HG03060 (cell line): ENCODE data around the gene EFNA2.
A peak's percentile ranks its signal among the peaks of the same experiment; 100 is the strongest.

ENCODE experiments used
- ATAC-seq: cut with Tn5 transposase; IDR thresholded peaks from one replicate; pipeline ENCODE4 v1.9.1; 2021; ENCODE audit warnings: low read depth, moderate number of reproducible peaks; ENCODE audit not compliant: unreplicated experiment

The EFNA2 gene

GRCh38 chr19:1259876-1260748 is 25.6 kb upstream of the EFNA2 start:
- no peak for ATAC-seq

DNA sequence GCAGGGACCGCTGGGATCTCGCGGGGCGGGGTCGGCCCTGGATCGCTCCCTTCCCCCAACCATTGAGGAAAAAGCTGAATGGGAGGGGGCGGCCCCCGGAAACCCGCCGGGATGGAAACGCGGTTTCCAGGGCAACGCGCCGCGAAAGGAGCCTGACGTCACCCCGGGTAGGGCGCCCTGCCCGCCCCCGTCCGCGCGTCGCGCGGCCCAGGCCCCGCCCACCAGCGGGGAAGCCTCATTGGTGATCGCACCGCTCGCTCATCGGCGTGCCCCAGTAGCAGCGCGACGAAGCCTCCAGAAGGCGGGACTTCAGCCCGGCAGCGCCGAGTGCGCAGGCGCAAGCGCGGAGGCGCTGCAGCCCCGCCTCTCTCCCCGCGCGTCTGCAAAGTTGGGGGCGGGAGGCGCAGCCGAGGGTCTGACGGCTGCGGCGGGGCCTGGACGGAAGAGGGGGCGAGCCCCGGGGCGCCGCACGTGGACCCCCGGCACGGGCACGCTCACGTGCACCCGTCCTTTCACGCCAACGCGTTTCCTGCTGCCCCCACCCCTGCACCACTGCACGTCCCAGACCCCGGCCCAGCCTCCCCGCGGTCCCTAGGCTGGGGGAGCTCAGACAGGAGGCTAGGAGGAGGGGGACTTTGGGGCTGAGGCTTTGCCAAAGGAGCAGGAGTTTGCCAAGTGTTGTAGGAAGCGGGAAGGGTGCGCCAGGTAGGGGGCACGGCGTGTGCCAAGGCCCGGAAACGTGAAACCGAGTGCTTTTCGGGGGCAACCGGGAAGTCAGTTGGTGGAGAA is 24.7 kb upstream of the EFNA2 start:
- ATAC-seq: no peak

DNA sequence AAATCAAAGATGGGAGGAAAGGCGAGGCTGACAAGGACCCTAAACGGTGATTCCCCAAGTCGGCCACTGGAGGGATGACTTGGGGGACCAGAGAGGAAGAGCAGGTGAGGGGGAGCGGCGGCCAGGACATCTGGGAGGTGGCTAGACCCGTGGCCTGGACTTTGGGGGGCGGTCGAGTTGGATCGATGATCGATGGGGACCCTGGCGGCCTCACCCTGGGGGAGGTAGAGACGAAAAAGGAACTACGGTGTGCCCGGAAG is 24.2 kb upstream of the EFNA2 start:
- no peak for ATAC-seq

- ATAC-seq: no peak
Observed at GRCh38 chr19:1261798-1262622, 23.7 kb upstream of the EFNA2 start.

DNA sequence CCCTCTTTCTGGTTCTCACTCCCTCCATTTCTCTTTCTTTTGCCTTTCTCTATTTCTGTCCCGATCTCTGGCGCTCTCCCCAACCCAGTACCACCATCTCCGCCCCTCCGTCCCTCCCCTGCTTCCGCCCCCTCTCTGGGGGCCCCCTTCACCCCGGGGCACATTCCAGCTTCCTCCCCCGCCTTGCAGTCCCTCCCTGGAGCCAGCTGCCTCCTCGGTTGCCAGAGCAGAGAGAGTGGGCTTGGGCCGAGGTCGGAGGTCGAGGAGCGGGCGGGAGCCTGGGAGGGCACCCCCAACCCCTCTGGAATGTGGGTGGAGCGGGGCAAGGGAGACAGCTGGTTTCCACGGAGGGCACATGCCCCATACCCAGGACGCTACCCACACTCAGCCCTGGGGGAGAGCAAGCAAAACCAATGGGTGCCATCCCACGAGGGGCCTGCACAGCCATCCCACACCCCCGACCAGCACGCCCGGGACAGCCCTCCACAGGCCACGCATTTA is 23.0 kb upstream of the EFNA2 start:
- no peak for ATAC-seq

DNA sequence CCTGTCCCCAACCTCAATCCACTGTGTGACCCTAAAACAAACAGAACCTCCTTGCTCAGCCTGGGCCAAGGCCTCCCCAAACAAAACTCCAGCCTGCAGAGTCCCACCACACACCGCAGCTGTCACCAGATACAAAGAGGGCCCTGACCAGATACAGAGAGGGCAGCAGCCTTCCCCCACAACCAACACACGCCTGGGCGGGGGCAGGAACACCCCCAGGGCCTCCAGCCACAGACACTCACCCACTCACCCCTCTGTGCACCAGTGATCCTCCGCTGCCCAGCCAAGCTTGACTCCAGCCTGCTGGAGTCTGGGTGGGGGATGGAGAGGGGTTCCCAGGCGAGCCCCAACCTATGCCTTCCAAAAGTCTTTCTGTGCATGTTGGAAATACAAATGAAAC is 22.5 kb upstream of the EFNA2 start:
- ATAC-seq: no peak

DNA sequence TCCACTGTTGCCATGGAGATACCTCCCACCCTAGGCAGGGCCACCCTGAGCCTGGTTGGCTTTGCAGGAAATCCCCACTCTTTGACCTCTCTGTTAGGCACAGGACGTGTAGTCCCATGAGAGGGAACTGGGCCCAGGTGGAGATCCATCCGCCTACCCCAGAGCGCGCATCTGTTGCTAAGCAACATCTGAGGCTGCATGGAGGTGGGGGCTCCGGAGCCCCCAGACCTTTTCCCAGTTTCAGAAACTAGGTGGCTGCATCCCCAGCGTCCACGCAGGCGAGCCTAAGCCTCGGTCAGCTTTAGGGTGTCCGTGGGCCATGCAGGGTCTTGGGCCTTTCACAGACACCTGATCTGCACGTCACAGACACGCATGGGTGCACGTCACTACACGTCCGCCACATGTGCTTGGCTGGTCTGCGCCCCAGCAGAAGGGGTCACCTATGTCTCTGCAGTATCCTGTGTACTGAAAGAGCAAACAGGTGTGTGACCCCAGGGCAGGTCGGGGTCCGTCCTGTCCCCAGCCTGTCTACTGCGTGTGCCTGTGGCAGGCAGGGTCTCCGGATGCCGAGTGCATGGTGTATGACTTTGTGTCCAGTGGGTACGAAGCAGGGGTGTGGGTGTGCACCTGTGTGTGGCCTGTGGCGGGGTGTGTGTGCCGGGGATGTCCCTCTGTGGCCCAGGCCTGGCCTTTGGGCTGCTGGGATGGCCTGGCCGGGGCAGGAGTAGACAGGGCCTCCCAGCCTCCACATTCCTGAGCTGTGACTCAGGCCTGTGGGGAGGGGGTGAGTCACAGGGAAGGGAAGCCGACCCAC is 20.7 kb upstream of the EFNA2 start:
- ATAC-seq: no peak

- ATAC-seq: no peak
Observed at GRCh38 chr19:1265615-1266128, 20.0 kb upstream of the EFNA2 start.

DNA sequence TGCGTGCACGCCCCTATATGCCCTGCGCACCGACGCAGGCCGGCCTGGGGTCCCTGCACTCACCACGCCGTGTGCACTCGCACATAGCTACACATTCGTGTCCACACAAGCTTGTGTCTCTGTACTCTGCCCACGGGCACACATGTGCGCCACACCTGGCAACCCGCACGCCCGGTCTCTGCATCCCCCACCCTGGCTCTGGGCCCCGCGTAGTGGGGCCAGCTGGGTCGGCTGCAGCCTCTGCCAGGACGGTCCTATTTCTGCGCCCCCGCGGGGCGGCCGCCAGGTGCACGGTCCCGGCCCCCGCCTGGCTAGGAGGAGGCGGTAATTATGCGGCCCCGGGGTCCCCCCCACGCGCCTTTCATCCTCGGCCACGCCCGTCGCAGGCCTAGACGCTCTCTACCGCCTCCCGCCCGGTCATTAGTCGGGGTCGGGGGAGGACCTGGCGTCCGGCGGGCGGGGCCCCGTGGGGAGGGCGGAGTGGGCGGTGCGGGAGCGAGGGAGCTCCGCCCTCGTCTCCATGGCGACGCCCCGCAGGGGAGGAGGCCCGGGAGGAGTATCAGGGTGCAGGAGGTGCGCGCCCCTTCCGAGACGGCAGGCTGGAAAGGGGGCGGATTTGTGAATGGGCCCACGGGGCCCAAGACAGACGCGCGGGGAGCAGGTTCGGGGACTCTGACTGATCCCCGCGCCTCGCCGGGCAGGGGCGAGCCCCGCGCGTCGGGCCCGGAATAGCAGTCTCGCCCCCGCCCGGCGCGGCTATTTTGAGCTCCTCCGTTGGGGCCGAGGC is 19.4 kb upstream of the EFNA2 start:
- ATAC-seq: no peak

DNA sequence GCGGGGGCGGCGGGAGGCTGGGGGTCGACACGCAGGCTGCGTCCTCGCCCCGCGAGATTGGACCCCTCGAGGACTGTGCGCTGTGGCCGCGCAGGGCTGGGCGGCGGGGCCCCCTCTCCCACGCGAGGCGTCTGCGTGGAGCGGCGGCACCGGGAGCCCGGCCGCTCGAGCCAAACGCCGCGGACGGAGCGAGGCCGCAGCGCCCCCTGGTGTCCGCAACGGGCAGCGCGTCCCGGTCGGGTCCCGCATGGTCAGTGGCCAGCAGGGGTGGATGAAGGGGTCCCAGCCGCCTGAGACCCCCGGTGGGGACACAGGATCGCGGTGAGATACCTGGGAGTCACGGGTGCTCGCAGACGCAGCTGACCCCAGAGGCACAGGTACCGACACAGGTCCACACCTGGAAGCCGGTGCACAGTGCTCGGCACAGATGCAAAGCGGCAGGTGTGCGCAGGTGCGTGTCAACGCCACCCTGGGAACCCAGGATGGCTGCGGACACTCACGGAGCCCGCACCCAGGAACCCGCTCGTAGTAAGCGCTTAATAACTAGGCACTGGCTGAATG is 18.7 kb upstream of the EFNA2 start:
- ATAC-seq: no peak

DNA sequence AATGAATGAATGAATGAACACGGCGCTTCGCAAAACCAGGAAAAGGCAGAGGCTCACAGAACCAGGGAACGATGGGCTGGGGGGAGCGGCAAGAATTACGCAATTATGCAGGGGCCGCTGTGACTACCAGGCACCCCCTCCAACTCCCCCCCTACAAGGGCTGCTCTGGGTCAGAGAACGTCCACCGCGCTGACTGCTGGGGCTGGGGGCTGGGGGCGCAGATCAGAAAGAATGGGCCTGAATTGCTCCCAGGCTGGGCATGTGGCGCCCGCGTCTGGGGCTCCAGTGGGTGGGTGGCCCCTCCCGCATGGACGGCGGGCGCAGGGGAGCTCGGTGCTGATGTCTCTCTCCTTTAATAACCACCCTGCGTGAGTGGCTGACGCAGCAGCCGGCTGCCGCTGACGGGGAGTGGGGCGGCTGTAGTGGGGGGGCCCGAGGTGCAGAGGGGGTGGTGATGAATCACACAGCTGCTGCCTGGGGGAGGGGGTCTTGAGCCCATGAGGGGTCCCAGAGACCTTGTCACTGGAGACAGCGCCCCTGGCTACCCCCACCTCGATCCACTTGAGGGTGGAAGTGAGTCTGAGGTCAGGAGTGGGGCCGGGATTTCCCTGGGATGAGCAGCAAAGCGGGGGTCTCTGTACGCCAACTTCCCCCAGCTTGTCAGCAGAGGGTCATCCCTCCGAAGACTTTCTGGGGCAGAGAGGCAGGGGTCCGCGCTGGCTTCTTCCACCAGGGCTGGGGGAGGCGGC is 18.0 kb upstream of the EFNA2 start:
- no peak for ATAC-seq

- ATAC-seq: no peak
Observed at GRCh38 chr19:1268226-1269064, 17.2 kb upstream of the EFNA2 start.

GRCh38 chr19:1269065-1269477 is 16.6 kb upstream of the EFNA2 start, which contains the start of gene CIRBP:
CIRBP (plus strand) TSS chr19:1269332; CDS start chr19:1270934, 1,602 bp downstream.
- ATAC-seq: peak; percentile 32

- ATAC-seq: peak; percentile 3
Observed at GRCh38 chr19:1269478-1270212, 16.0 kb upstream of the EFNA2 start.

DNA sequence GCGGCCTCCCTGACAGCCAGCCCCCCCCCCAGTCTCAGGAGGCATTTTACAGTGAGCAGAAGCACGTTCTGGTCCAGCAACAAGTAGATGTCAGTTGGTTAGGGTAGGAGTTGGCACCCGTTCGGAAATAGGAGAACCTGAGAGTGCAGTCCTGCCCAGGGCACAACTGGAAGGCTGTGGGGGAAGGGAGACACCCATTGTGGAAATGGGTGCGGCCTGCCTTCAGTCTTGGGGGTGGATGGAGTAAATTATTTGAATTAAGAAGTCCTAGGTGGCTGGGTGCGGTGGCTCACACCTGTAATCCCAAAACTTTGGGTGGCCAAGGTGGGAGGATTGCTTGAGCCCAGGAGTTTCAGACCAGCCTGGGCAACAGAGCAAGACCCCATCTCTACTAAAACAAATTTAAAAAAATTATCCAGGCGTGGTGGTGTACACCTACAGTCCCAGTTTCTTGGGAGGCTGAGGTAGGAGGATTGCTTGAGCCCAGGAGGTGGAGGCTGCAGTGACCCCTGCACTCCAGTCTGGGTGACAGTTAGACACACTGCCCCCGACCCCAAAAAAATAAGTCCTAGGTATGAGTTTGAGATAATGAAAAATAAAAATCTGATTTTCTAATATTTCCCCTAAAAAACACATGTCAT is 15.3 kb upstream of the EFNA2 start:
- ATAC-seq: no peak
